Endothelial cell of umbilical vein (primary cell): ENCODE results near the gene MYO1E. TPM values are rescaled to one million over a fixed set of nuclear protein-coding genes. Genes with fewer than 3 reads are reported as not detected.
A peak's percentile ranks its signal among the peaks of the same experiment; 100 is the strongest.

Source experiments
- BruUV-seq: library from RNA; stranded (reverse); fragments of 400-500 nt; replicated peaks from 2 replicates; lab custom pipeline; 2021; lab: Mats Ljungman, UMichigan
- CTCF ChIA-PET: fragments of 300-600, 350-600 bp; sonication (Branson Sonifier 250); formaldehyde crosslinking; loops from one replicate; lab custom pipeline; 2021; ENCODE audit warnings: antibody characterized with exemption, inconsistent platforms; lab: Charles Lee
- POLR2A ChIA-PET: fragments of 300-600, 350-600 bp; sonication (Branson Sonifier 250); formaldehyde crosslinking; loops from one replicate; lab custom pipeline; 2021; ENCODE audit warnings: antibody characterized with exemption, inconsistent platforms; lab: Charles Lee
- DNase-seq: peaks from one replicate; pipeline ENCODE4 v3.0.0-alpha.2; 2011; ENCODE audit warnings: low read depth, low spot score
- FAIRE-seq: peaks from 2 replicates; lab custom pipeline; 2011; peaks lifted over from hg19 to GRCh38; lab: Jason Lieb, UNC
- H2AFZ ChIP-seq: 2 replicates; pipeline ENCODE4 v1.6.0; 2012; ENCODE audit warnings: low read depth, low read length, control low read depth, inconsistent platforms
- H3K27ac ChIP-seq: 2 replicates; pipeline ENCODE4 v1.5.1; 2011; ENCODE audit warnings: low read depth, mild to moderate bottlenecking, control low read depth, low read length, moderate library complexity; ENCODE audit not compliant: insufficient read depth
- H3K27me3 ChIP-seq, 2 experiments: 2 replicates each; pipeline versions ENCODE4 v1.6.0 to v1.6.1; 2011; ENCODE audit warnings: low read length in 2 of 2, mixed read lengths in 1 of 2; ENCODE audit not compliant: control insufficient read depth in 2 of 2, insufficient read depth in 2 of 2
- H3K36me3 ChIP-seq, 2 experiments: 2 replicates in 1 of 2; 3 replicates in 1 of 2; pipeline ENCODE4 v1.5.1; 2011; ENCODE audit warnings: low read length in 2 of 2, mild to moderate bottlenecking in 1 of 2, moderate library complexity in 1 of 2; ENCODE audit not compliant: control insufficient read depth in 2 of 2, insufficient read depth in 2 of 2; ENCODE audit errors: extremely low read depth in 1 of 2
- H3K4me1 ChIP-seq: 3 replicates; pipeline ENCODE4 v1.5.1; 2011; ENCODE audit warnings: mild to moderate bottlenecking, low read length; ENCODE audit not compliant: control insufficient read depth, insufficient read depth; ENCODE audit errors: extremely low read depth
- H3K4me2 ChIP-seq: 2 replicates; pipeline ENCODE4 v1.6.1; 2011; ENCODE audit warnings: low read length, control low read depth, mixed read lengths; ENCODE audit not compliant: insufficient read depth
- H3K4me3 ChIP-seq, 3 experiments: fragments of 200-600 bp in 1 of 3; sonication (generic), shearing (Covaris generic) in 1 of 3; replicated peaks in 1 of 3; 2 replicates each; pipeline ENCODE4 v1.5.1; 2011 to 2016; ENCODE audit warnings: control low read depth in 3 of 3, low read length in 3 of 3, mild to moderate bottlenecking in 2 of 3, inconsistent platforms in 1 of 3, low read depth in 1 of 3, moderate library complexity in 1 of 3; ENCODE audit not compliant: insufficient read depth in 1 of 3
- H3K79me2 ChIP-seq: 2 replicates; pipeline ENCODE4 v1.6.0; 2012; ENCODE audit warnings: low read length, inconsistent platforms; ENCODE audit not compliant: control insufficient read depth, insufficient read depth
- H3K9ac ChIP-seq: replicated peaks from 2 replicates; pipeline ENCODE3; 2011; ENCODE audit warnings: low read length, control low read depth; ENCODE audit not compliant: insufficient read depth; ENCODE audit errors: extremely low read depth
- H3K9me1 ChIP-seq: replicated peaks from 3 replicates; pipeline ENCODE4 v1.6.0; 2011; ENCODE audit warnings: mild to moderate bottlenecking, low read length; ENCODE audit not compliant: control insufficient read depth, insufficient read depth; ENCODE audit errors: extremely low read depth
- H3K9me3 ChIP-seq: replicated peaks from 2 replicates; pipeline ENCODE4 v1.5.1; 2012; ENCODE audit warnings: low read length, inconsistent platforms; ENCODE audit not compliant: control insufficient read depth, insufficient read depth
- H4K20me1 ChIP-seq: replicated peaks from 2 replicates; pipeline ENCODE3; 2011; ENCODE audit warnings: mild to moderate bottlenecking, low read length; ENCODE audit not compliant: control insufficient read depth, insufficient read depth; ENCODE audit errors: extremely low read depth
- EZH2 ChIP-seq: IDR thresholded peaks from 2 replicates; pipeline ENCODE4 v1.6.1; 2012; ENCODE audit warnings: borderline replicate concordance, low read depth, mild to moderate bottlenecking, moderate library complexity, low read length, inconsistent platforms; ENCODE audit not compliant: severe bottlenecking
- GATA2 ChIP-seq: IDR thresholded peaks from 2 replicates; pipeline ENCODE4 v1.7.0; 2011; ENCODE audit warnings: low read depth, mild to moderate bottlenecking, moderate library complexity, mixed read lengths, low read length; ENCODE audit not compliant: insufficient read length, insufficient read depth
- JUN ChIP-seq: IDR thresholded peaks from 2 replicates; pipeline ENCODE4 v1.6.1; 2011; ENCODE audit warnings: borderline replicate concordance, low read depth; ENCODE audit not compliant: insufficient read length, insufficient read depth
- POLR2A ChIP-seq: IDR thresholded peaks from 2 replicates; pipeline ENCODE4 v1.6.1; 2012; ENCODE audit warnings: low read depth, mild to moderate bottlenecking, control low read depth, low read length
- POLR2AphosphoS5 ChIP-seq: IDR thresholded peaks from 2 replicates; pipeline ENCODE4 v1.6.1; 2012; ENCODE audit warnings: low read depth, mild to moderate bottlenecking, control low read depth, low read length, moderate library complexity; ENCODE audit not compliant: insufficient read depth
- dilution Hi-C: fragments of 300-500 bp; cut with MboI; formaldehyde crosslinking; loops from one replicate; pipeline ENCODE4 v1.15.0; 2019; ENCODE audit warnings: low sequenced_read_pairs; ENCODE audit not compliant: extremely low pct_ligation_motif_present
- intact Hi-C: fragments of 100-400 bp; cut with micrococcal nuclease; formaldehyde crosslinking; loops from one replicate; pipeline ENCODE4 v1.10.0; 2022
- polyA plus RNA-seq, 4 experiments: library from polyadenylated mRNA; depleted of rRNA in 3 of 4; stranded (reverse) in 3 of 4; unstranded in 1 of 4; fragments of >200 nt; gene quantifications; 2 replicates each; pipeline versions ENCODE4 v1.2.1 to v1.2.3, GENCODE V29; 2011 to 2012; ENCODE audit warnings: missing spikeins in 1 of 4
- total RNA-seq: library from RNA; stranded (reverse); gene quantifications from 2 replicates; pipeline ENCODE4 v1.2.3, GENCODE V29; 2021
- TF ChIP-seq, protein P1 (sequence below): IDR thresholded peaks from 2 replicates; pipeline ENCODE4 v1.6.1; 2011; ENCODE audit not compliant: insufficient read depth, insufficient read length

MYO1E gene
- total and polyA plus RNA-seq, 2 donors (not counting 3 experiments of a cell fraction or from before 2014, with no cell fraction given), result 31.6 to 218 TPM

DNA sequence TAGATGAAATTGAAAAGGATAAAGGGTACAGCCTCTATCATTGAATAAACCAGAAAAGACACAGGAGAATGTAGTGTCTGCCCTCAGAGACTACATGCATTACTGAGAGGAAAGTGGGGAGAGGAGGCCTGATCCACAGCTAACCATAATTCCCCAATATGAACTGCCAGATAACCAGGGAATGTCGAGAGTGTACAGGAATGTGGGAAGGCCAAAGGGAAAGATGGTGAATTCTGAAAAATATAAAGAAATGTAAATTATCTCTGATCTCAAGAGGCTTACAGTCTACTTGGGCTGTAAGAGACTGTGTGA, 22.3 kb downstream of the MYO1E start:
- Histone ChIP-seq H3K4me3 (no peak overlapping the region), H3K79me2 (peaks cover 74% of the 10 kb centered on the region), H3K9me1 (no peaks in the 10 kb centered on the region), H3K9ac (no peak overlapping the region), H3K36me3 (no peaks in the 10 kb centered on the region), H2AFZ (no peak overlapping the region), H3K4me1 (peaks cover 48% of the 10 kb centered on the region), H3K4me2 (peak overlapping the region; percentile 60), H4K20me1 (peaks cover 2% of the 10 kb centered on the region), H3K9me3 (no peaks in the 10 kb centered on the region), H3K27ac (peak overlapping the region; percentile 81), H3K27me3 (no peaks in the 10 kb centered on the region)
- dilution Hi-C loops (no loop called here), intact Hi-C loops (loop anchor here (1.0 kb wide), 1 partner anchor 50 kb away; no protein-coding TSS in a partner anchor)
- ChIA-PET CTCF (interaction anchor here (1.3 to 2.7 kb wide), 3 partner anchors 10 to 118 kb away, joined by 3 to 7 read pairs (median 3); no protein-coding TSS in a partner anchor), POLR2A (interaction anchor here (1.0 kb wide), 1 partner anchor 22 kb away, joined by 5 read pairs; the partner anchor contains the start of gene MYO1E)
- DNase-seq (no peak), FAIRE-seq (no peak)
- TF ChIP-seq JUN (no peak), EZH2 (no peak), POLR2AphosphoS5 (no peak), POLR2A (no peak), GATA2 (no peak)
- TF ChIP-seq, protein P1, sequence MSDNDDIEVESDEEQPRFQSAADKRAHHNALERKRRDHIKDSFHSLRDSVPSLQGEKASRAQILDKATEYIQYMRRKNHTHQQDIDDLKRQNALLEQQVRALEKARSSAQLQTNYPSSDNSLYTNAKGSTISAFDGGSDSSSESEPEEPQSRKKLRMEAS, result no peak
- BruUV-seq, result TSS peak; percentile 81
